Erythroblast (primary cell): ENCODE data around the gene RD3L.

Experiments used
- GATA1 ChIP-seq: IDR thresholded peaks from 2 replicates; pipeline ENCODE4 v1.6.1; 2011; ENCODE audit warnings: low read depth, mild to moderate bottlenecking, control low read depth, low read length, moderate library complexity
- POLR2A ChIP-seq: IDR thresholded peaks from 2 replicates; pipeline ENCODE4 v1.6.1; 2011; ENCODE audit warnings: mild to moderate bottlenecking, low read length

DNA sequence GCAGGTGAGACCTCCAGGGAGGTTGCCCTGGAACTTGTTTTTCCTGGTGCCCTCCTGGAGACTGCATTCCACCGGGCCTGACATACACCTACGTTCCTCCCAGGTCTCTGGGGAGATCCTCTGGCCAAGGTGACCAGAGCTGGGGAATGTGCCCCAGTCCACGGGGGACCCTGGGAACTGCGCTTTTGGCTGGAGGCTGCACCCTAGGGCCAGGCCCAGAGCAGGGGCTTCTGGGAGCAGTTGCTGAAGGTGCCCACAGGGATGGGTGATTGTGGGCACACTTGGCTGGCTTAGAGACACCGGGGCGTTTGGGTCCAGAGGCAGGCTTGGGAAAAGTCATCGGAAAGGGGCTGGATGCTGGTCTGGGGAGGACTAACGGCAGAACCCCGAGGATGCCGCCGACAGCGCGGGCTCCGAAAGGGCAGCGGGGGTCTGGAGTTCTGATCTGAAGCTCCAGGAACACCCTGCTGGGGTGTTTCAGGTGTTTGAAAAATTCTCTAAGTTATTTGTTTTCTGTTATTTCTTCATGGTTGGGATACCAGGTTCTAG, 50.6 kb downstream of the RD3L start:
- TF ChIP-seq POLR2A: no peak
- TF ChIP-seq GATA1: no peak
